Fibroblast of skin of back (primary cell): Measurements from ENCODE around the gene PANK2. TPM values are rescaled to one million over a fixed set of nuclear protein-coding genes. Genes with fewer than 3 reads are reported as not detected.
"Not testable (repeated sequence)": the region's sequence is repeated elsewhere in the genome, so short reads cannot be mapped to it uniquely, and the experiment has no call there.

Source experiments
- DNase-seq: peaks from one replicate; pipeline ENCODE4 v3.0.0-alpha.2; 2013
- polyA plus RNA-seq, 2 experiments: library from polyadenylated mRNA; unstranded; fragments of 120-200 nt; gene quantifications; one replicate each; pipeline ENCODE4 v1.2.1, GENCODE V29; 2013; ENCODE audit not compliant: insufficient read length in 2 of 2

Gene PANK2
- 28.5 TPM for polyA plus RNA-seq (2013, experiment 1 of 2; ENCODE audit: insufficient read length)
- 19.8 TPM for polyA plus RNA-seq (2013, experiment 2 of 2; ENCODE audit: insufficient read length)

- peak; percentile 100 for DNase-seq
These were observed at the start of gene PANK2 for GRCh38 chr20:3888622-3889488. Gene PANK2 (plus strand): TSS chr20:3889387.

- not testable (repeated sequence) for DNase-seq
These were observed 49.0 kb upstream of the PANK2 start for GRCh38 chr20:3840201-3840600.

- DNase-seq: no peak
These were observed 46.7 kb upstream of the PANK2 start for GRCh38 chr20:3842348-3842930.

GRCh38 chr20:3843490-3843889 is 45.7 kb upstream of the PANK2 start:
- peak; percentile 74 for DNase-seq

- DNase-seq: not testable (repeated sequence)
These were observed 45.1 kb upstream of the PANK2 start for GRCh38 chr20:3843990-3844619.

GRCh38 chr20:3846378-3846739 is 42.8 kb upstream of the PANK2 start:
- no peak for DNase-seq

- DNase-seq: peak; percentile 80
These were observed 42.3 kb upstream of the PANK2 start, which contains the start of gene MAVS for GRCh38 chr20:3846740-3847428. Gene MAVS (plus strand): TSS chr20:3846834. CDS start chr20:3854625, 7,791 bp downstream.

GRCh38 chr20:3847429-3847940 is 41.7 kb upstream of the PANK2 start:
- DNase-seq: no peak

GRCh38 chr20:3848565-3848964 is 40.6 kb upstream of the PANK2 start:
- no peak for DNase-seq

- no peak for DNase-seq
These were observed 34.7 kb upstream of the PANK2 start for GRCh38 chr20:3854462-3854871.

- DNase-seq: no peak
These were observed 31.8 kb upstream of the PANK2 start for GRCh38 chr20:3857405-3857804.

- DNase-seq: no peak
These were observed 30.5 kb upstream of the PANK2 start for GRCh38 chr20:3858689-3859088.

GRCh38 chr20:3861191-3861590 is 28.0 kb upstream of the PANK2 start:
- DNase-seq: no peak

GRCh38 chr20:3862333-3862732 is 26.9 kb upstream of the PANK2 start:
- no peak for DNase-seq

GRCh38 chr20:3863317-3863716 is 25.9 kb upstream of the PANK2 start:
- DNase-seq: no peak

GRCh38 chr20:3864518-3864917 is 24.7 kb upstream of the PANK2 start:
- DNase-seq: no peak

GRCh38 chr20:3865152-3865886 is 23.9 kb upstream of the PANK2 start:
- DNase-seq: no peak

- DNase-seq: no peak
These were observed 23.2 kb upstream of the PANK2 start for GRCh38 chr20:3865887-3866407.

- DNase-seq: no peak
These were observed 22.7 kb upstream of the PANK2 start for GRCh38 chr20:3866464-3866863.

GRCh38 chr20:3867802-3868201 is 21.4 kb upstream of the PANK2 start:
- no peak for DNase-seq

- no peak for DNase-seq
These were observed 19.1 kb upstream of the PANK2 start for GRCh38 chr20:3869839-3870634.
